Measurements from ENCODE around the gene FIBP.

GRCh38 chr11:65887723-65888162 lies 528 bp downstream of the FIBP start:
- TF ChIP-seq, protein P1, sequence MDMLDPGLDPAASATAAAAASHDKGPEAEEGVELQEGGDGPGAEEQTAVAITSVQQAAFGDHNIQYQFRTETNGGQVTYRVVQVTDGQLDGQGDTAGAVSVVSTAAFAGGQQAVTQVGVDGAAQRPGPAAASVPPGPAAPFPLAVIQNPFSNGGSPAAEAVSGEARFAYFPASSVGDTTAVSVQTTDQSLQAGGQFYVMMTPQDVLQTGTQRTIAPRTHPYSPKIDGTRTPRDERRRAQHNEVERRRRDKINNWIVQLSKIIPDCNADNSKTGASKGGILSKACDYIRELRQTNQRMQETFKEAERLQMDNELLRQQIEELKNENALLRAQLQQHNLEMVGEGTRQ (IDR thresholded peaks at IDR 0.05; ENCODE audit: low read depth, low read length), result no peak
- TF ChIP-seq BHLHE40 (IDR thresholded peaks at IDR 0.05; ENCODE audit: low read depth, low read length), result no peak
